ENCODE data around the gene PARVB.

- TF ChIP-seq CREM (IDR thresholded peaks at IDR 0.05; ENCODE audit: low read depth) = no peak
- no peak for TF ChIP-seq ETV6 (IDR thresholded peaks at IDR 0.05; ENCODE audit: borderline replicate concordance in 1 of 2, low read depth in 2 of 2, low read length in 1 of 2)
- no peak for TF ChIP-seq ETV6 (CRISPR knock-in tag; IDR thresholded peaks at IDR 0.05; ENCODE audit: borderline replicate concordance)
- TF ChIP-seq CREB1 (IDR thresholded peaks at IDR 0.05) = no peak
- TF ChIP-seq CREB1 (CRISPR knock-in tag; IDR thresholded peaks at IDR 0.05) = no peak
- no peak for TF ChIP-seq TRIM28 (IDR thresholded peaks at IDR 0.05)
- no peak for TF ChIP-seq EP300 (IDR thresholded peaks at IDR 0.05; ENCODE audit: low read length)
- no peak for TF ChIP-seq MXI1 (IDR thresholded peaks at IDR 0.05; ENCODE audit: low read depth, low read length)
- TF ChIP-seq RCOR1 (IDR thresholded peaks at IDR 0.05; ENCODE audit: borderline replicate concordance in 1 of 2, low read depth in 2 of 2, low read length in 2 of 2) = no peak
- TF ChIP-seq POLR2A (conservative IDR thresholded peaks at IDR 0.05) = no peak
- no peak for TF ChIP-seq MLLT1 (IDR thresholded peaks at IDR 0.05)
- TF ChIP-seq JUND (IDR thresholded peaks at IDR 0.05; ENCODE audit: borderline replicate concordance, low read depth, low read length) = no peak
- no peak for TF ChIP-seq JUND (tag; IDR thresholded peaks at IDR 0.05; ENCODE audit: borderline replicate concordance, low read depth, low read length)
Observed at GRCh38 chr22:44163536-44163935, 139.4 kb downstream of the PARVB start.
